GM12878 (cell line): ENCODE measurements around the gene PLAAT3. TPM values are rescaled to one million over a fixed set of nuclear protein-coding genes. Genes with fewer than 3 reads are reported as not detected.

Experiments used
- ATAC-seq: fragments of 200-7000 bp; cut with Tn5 transposase; 3 replicates; pipeline ENCODE4 v1.9.1; 2020; ENCODE audit warnings: mild to moderate bottlenecking, moderate library complexity
- BruUV-seq: library from RNA; stranded (reverse); fragments of 400-500 nt; replicated peaks from 2 replicates; lab custom pipeline; 2021; lab: Mats Ljungman, UMichigan
- CTCF ChIA-PET: fragments of 300-600 bp; sonication (Branson Sonifier 250); formaldehyde crosslinking; extraction: SDS; loops from one replicate; lab custom pipeline; 2021; ENCODE audit warnings: inconsistent platforms; lab: Yijun Ruan, JAX
- POLR2A ChIA-PET: fragments of 350-600 bp; formaldehyde crosslinking; extraction: SDS; loops from one replicate; lab custom pipeline; 2021; ENCODE audit warnings: inconsistent platforms; lab: Charles Lee
- RAD21 ChIA-PET: fragments of 300-600 bp; sonication (Branson Sonifier 250); formaldehyde crosslinking; loops from one replicate; lab custom pipeline; 2023; ENCODE audit warnings: antibody characterized with exemption; ENCODE audit not compliant: unreplicated experiment; lab: Charles Lee
- SMC1A ChIA-PET: fragments of 300-600 bp; sonication (Branson Sonifier 250); formaldehyde crosslinking; loops from one replicate; lab custom pipeline; 2023; ENCODE audit not compliant: unreplicated experiment, uncharacterized antibody; lab: Charles Lee
- DNase-seq: peaks from one replicate; pipeline ENCODE4 v3.0.0-alpha.2; 2011; ENCODE audit warnings: low read depth, low spot score
- FAIRE-seq: peaks from 3 replicates; lab custom pipeline; 2011; peaks lifted over from hg19 to GRCh38; lab: Jason Lieb, UNC
- H2AFZ ChIP-seq: 2 replicates; pipeline ENCODE4 v1.6.0; 2011; ENCODE audit warnings: low read depth, low read length, control low read depth; ENCODE audit not compliant: control insufficient read depth
- H3K27ac ChIP-seq: 2 replicates; pipeline ENCODE4 v1.5.1; 2011; ENCODE audit warnings: control low read depth; ENCODE audit not compliant: control insufficient read depth, insufficient read depth
- H3K27me3 ChIP-seq, 2 experiments: replicated peaks in 1 of 2; 2 replicates each; pipeline versions ENCODE4 v1.6.0 to v1.6.1; 2011; ENCODE audit warnings: low read length in 1 of 2; ENCODE audit not compliant: control insufficient read depth in 2 of 2, insufficient read depth in 2 of 2
- H3K36me3 ChIP-seq, 2 experiments: 2 replicates each; pipeline ENCODE4 v1.5.1; 2011; ENCODE audit warnings: low read length in 1 of 2; ENCODE audit not compliant: control insufficient read depth in 2 of 2, insufficient read depth in 2 of 2
- H3K4me1 ChIP-seq: 2 replicates; pipeline ENCODE4 v1.6.1; 2011; ENCODE audit warnings: mild to moderate bottlenecking, low read length, moderate library complexity, mixed read lengths; ENCODE audit not compliant: control insufficient read depth, insufficient read depth
- H3K4me2 ChIP-seq: 2 replicates; pipeline ENCODE4 v1.6.0; 2011; ENCODE audit warnings: control low read depth; ENCODE audit not compliant: control insufficient read depth, insufficient read depth
- H3K4me3 ChIP-seq: fragments of 200-600 bp; sonication (generic); 2 replicates; pipeline ENCODE4 v1.5.1; 2016
- H3K79me2 ChIP-seq: 2 replicates; pipeline ENCODE4 v1.6.0; 2011; ENCODE audit warnings: low read length; ENCODE audit not compliant: control insufficient read depth, insufficient read depth
- H3K9ac ChIP-seq: 2 replicates; pipeline ENCODE4 v1.8.0; 2011; ENCODE audit warnings: low read length, control low read depth, mixed read lengths; ENCODE audit not compliant: control insufficient read depth, insufficient read depth
- H3K9me3 ChIP-seq: replicated peaks from 3 replicates; pipeline ENCODE4 v1.5.1; 2011; ENCODE audit warnings: mild to moderate bottlenecking, low read length; ENCODE audit not compliant: control insufficient read depth, insufficient read depth
- H4K20me1 ChIP-seq: 2 replicates; pipeline ENCODE4 v1.6.0; 2011; ENCODE audit not compliant: control insufficient read depth, insufficient read depth
- BHLHE40 ChIP-seq, 2 experiments: fragments of 450-650 bp in 1 of 2; IDR thresholded peaks; 2 replicates each; pipeline ENCODE4 v1.6.1; 2011 to 2017; ENCODE audit warnings: low read depth in 2 of 2, borderline replicate concordance in 1 of 2, improper control_type of control experiment in 1 of 2, low read length in 1 of 2, mild to moderate bottlenecking in 1 of 2
- CBX3 ChIP-seq: fragments of 200-600 bp; sonication (generic); IDR thresholded peaks from 2 replicates; pipeline ENCODE4 v1.6.1; 2016; ENCODE audit warnings: low read depth, borderline replicate concordance
- CEBPB ChIP-seq, 2 experiments: fragments of 150-350 bp in 1 of 2; IDR thresholded peaks; 2 replicates each; pipeline ENCODE4 v1.6.1; 2012 to 2014; ENCODE audit warnings: low read depth in 2 of 2, low read length in 2 of 2, borderline replicate concordance in 1 of 2, inconsistent platforms in 1 of 2
- EGR1 ChIP-seq, 2 experiments: IDR thresholded peaks; 1 replicate in 1 of 2; 2 replicates in 1 of 2; pipeline ENCODE4 v1.6.1; 2011 to 2012; ENCODE audit warnings: low read depth in 2 of 2, low read length in 2 of 2, borderline replicate concordance in 1 of 2, mild to moderate bottlenecking in 1 of 2, moderate library complexity in 1 of 2
- FOXM1 ChIP-seq: IDR thresholded peaks from 2 replicates; pipeline ENCODE4 v1.6.1; 2012; ENCODE audit warnings: low read depth, mild to moderate bottlenecking, inconsistent platforms, low read length, moderate library complexity
- KDM1A ChIP-seq: fragments of 200-600 bp; sonication (generic); IDR thresholded peaks from 2 replicates; pipeline ENCODE4 v1.6.1; 2016; ENCODE audit warnings: borderline replicate concordance
- LARP7 ChIP-seq: fragments of 450-650 bp; IDR thresholded peaks from 2 replicates; pipeline ENCODE4 v1.6.1; 2017; ENCODE audit warnings: mild to moderate bottlenecking
- MAX ChIP-seq: IDR thresholded peaks from 2 replicates; pipeline ENCODE4 v1.6.1; 2012; ENCODE audit warnings: low read depth, low read length, improper control_type of control experiment
- NFXL1 ChIP-seq: fragments of 450-650 bp; IDR thresholded peaks from 2 replicates; pipeline ENCODE4 v1.6.1; 2017; ENCODE audit warnings: antibody characterized with exemption, mild to moderate bottlenecking, borderline replicate concordance
- NR2C2 ChIP-seq: IDR thresholded peaks from 2 replicates; pipeline ENCODE4 v1.6.1; 2011; ENCODE audit warnings: borderline replicate concordance, low read depth; ENCODE audit not compliant: control insufficient read depth, insufficient read length
- POLR2AphosphoS5 ChIP-seq: IDR thresholded peaks from 2 replicates; pipeline ENCODE4 v1.6.1; 2011; ENCODE audit warnings: mild to moderate bottlenecking, low read length, inconsistent platforms
- RAD21 ChIP-seq: IDR thresholded peaks from 2 replicates; pipeline ENCODE4 v1.6.1; 2011; ENCODE audit warnings: mild to moderate bottlenecking, low read depth, low read length, moderate library complexity; ENCODE audit not compliant: insufficient read depth
- RELA ChIP-seq: fragments of 450-650 bp; IDR thresholded peaks from 2 replicates; pipeline ENCODE4 v1.8.0; 2014; ENCODE audit warnings: borderline replicate concordance; ENCODE audit not compliant: partially characterized antibody
- REST ChIP-seq: IDR thresholded peaks from 2 replicates; pipeline ENCODE4 v1.6.1; 2012; ENCODE audit warnings: mild to moderate bottlenecking, low read depth, low read length
- SIN3A ChIP-seq: IDR thresholded peaks from 2 replicates; pipeline ENCODE4 v1.6.1; 2012; ENCODE audit warnings: low read depth, low read length, improper control_type of control experiment
- SMAD5 ChIP-seq: IDR thresholded peaks from 2 replicates; pipeline ENCODE4 v1.6.1; 2016; ENCODE audit warnings: antibody characterized with exemption, low read depth
- SUPT20H ChIP-seq: IDR thresholded peaks from 2 replicates; pipeline ENCODE4 v1.6.1; 2011; ENCODE audit warnings: low read depth, mild to moderate bottlenecking, low read length, moderate library complexity, borderline replicate concordance; ENCODE audit not compliant: control insufficient read depth
- TCF12 ChIP-seq: IDR thresholded peaks from 2 replicates; pipeline ENCODE4 v1.6.1; 2011; ENCODE audit warnings: low read depth, mild to moderate bottlenecking, low read length
- TCF3 ChIP-seq: IDR thresholded peaks from 2 replicates; pipeline ENCODE4 v1.6.1; 2012; ENCODE audit warnings: low read depth, mild to moderate bottlenecking, low read length, borderline replicate concordance; ENCODE audit not compliant: insufficient read depth
- ZBED1 ChIP-seq: IDR thresholded peaks from 2 replicates; pipeline ENCODE4 v1.6.1; 2016; ENCODE audit warnings: borderline replicate concordance
- ZNF217 ChIP-seq: fragments of 450-650 bp; IDR thresholded peaks from 2 replicates; pipeline ENCODE4 v1.6.1; 2017; ENCODE audit warnings: antibody characterized with exemption, mild to moderate bottlenecking
- ZNF622 ChIP-seq: fragments of 450-650 bp; IDR thresholded peaks from 2 replicates; pipeline ENCODE4 v1.6.1; 2017; ENCODE audit warnings: mild to moderate bottlenecking, inconsistent platforms
- WGBS: methylation state at CpG from one replicate; pipeline ENCODE4 v1.1.6; 2016; ENCODE audit warnings: low lambda C conversion rate; ENCODE audit not compliant: insufficient replicate concordance, insufficient coverage; ENCODE audit errors: missing lambda C conversion rate; 5-methylcytosine and 5-hydroxymethylcytosine counted together
- in situ Hi-C: fragments of 300-500 bp; cut with MboI; formaldehyde crosslinking; loops from 9 replicates; pipeline ENCODE4 v1.14.3; 2018; ENCODE audit warnings: mixed read lengths
- intact Hi-C: fragments of 100-400 bp; cut with micrococcal nuclease; formaldehyde crosslinking; loops from one replicate; pipeline ENCODE4 v1.14.2; 2022; ENCODE audit not compliant: unreplicated experiment
- polyA plus RNA-seq, 11 experiments: library from polyadenylated mRNA; depleted of rRNA in 4 of 11; unstranded in 6 of 11; stranded (reverse) in 5 of 11; fragments of >200 nt; fragmentation: Nextera tagmentation in 4 of 11; fragmentation: Illumina TruSeq in 1 of 11; extraction: Ambion mirVana in 4 of 11; extraction: Trizol in 1 of 11; gene quantifications; 1 replicate in 1 of 11; 2 replicates in 10 of 11; pipeline versions ENCODE4 v1.2.1 to v1.2.3, GENCODE V29; 2011 to 2016; ENCODE audit warnings: inconsistent platforms in 2 of 11, missing spikeins in 2 of 11, low read depth in 1 of 11
- total RNA-seq, 4 experiments: library from RNA; depleted of rRNA in 3 of 4; stranded (reverse); fragments of >200 nt in 3 of 4; fragmentation: Illumina TruSeq in 1 of 4; extraction: Trizol in 1 of 4; gene quantifications; 2 replicates each; pipeline versions ENCODE4 v1.2.1 to v1.2.3, GENCODE V29; 2013 to 2021

PLAAT3 gene
- total and polyA plus RNA-seq, 10 of the 15 experiments (the other 5 are each of a cell fraction or from before 2014, with no cell fraction given), result 4.8 to 37.0 (median 14.8) TPM

- TF ChIP-seq RAD21, result no peak
- TF ChIP-seq SMAD5, result no peak
- TF ChIP-seq BHLHE40 (IDR thresholded peaks at IDR 0.05; ENCODE audit: borderline replicate concordance in 1 of 2, low read depth in 2 of 2, low read length in 1 of 2), result no peak
- no peak for TF ChIP-seq ZNF217
- no peak for TF ChIP-seq POLR2AphosphoS5
- no peak for TF ChIP-seq NR2C2
- no peak for TF ChIP-seq REST
- TF ChIP-seq LARP7, result no peak
These were observed 2.1 kb downstream of the PLAAT3 start (continued) for GRCh38 chr11:63612181-63612580.

- Histone ChIP-seq H3K4me1 (peaks cover 4% of the 10 kb centered on the region), H3K36me3 (no peaks in the 10 kb centered on the region), H3K79me2 (no peaks in the 10 kb centered on the region), H3K27me3 (no peaks in the 10 kb centered on the region; a peak in 1 of 4 replicates), H3K4me2 (no peak overlapping the region), H3K9me3 (no peaks in the 10 kb centered on the region), H4K20me1 (no peaks in the 10 kb centered on the region), H2AFZ (no peak overlapping the region), H3K9ac (no peak overlapping the region), H3K27ac (no peak overlapping the region), H3K4me3 (no peak overlapping the region)
- ChIA-PET CTCF (no interaction called here), SMC1A (no interaction called here), RAD21 (no interaction called here), POLR2A (no interaction called here)
- DNase-seq (no peak), ATAC-seq (no peak), FAIRE-seq (no peak)
- in situ Hi-C loops (no loop called here), intact Hi-C loops (no loop called here)
- WGBS, result 90% methylated on average over 1 of the region's 1 CpG
- BruUV-seq, result TSS peak; percentile 46
- no peak for TF ChIP-seq FOXM1
- no peak for TF ChIP-seq MAX
- no peak for TF ChIP-seq TCF3
- TF ChIP-seq SUPT20H, result no peak
- no peak for TF ChIP-seq NFXL1
- TF ChIP-seq TCF12, result no peak
- TF ChIP-seq CBX3, result no peak
- no peak for TF ChIP-seq EGR1 (IDR thresholded peaks at IDR 0.05; ENCODE audit: borderline replicate concordance in 1 of 2, low read depth in 2 of 2, low read length in 2 of 2)
- no peak for TF ChIP-seq ZNF217
- no peak for TF ChIP-seq ZNF622
- TF ChIP-seq SIN3A, result no peak
- no peak for TF ChIP-seq KDM1A
- TF ChIP-seq ZBED1, result no peak
- TF ChIP-seq RELA, result no peak
- no peak for TF ChIP-seq POLR2AphosphoS5
- no peak for TF ChIP-seq CEBPB (IDR thresholded peaks at IDR 0.05; ENCODE audit: borderline replicate concordance in 1 of 2, low read depth in 2 of 2, low read length in 2 of 2)
These were observed 2.9 kb downstream of the PLAAT3 start for GRCh38 chr11:63611395-63611747.
